DMS114 treated with DMSO at 0.1 percent for 48 hours (cell line): ENCODE measurements around the gene MGME1.
"Not testable (repeated sequence)": the region's sequence is repeated elsewhere in the genome, so short reads cannot be mapped to it uniquely, and the experiment has no call there.

Source experiments
- DNase-seq: peaks from one replicate; lab custom pipeline; 2025; ENCODE audit not compliant: unreplicated experiment; lab: John Stamatoyannopoulos, UW

Gene MGME1

GRCh38 chr20:17959257-17959627 is 9.6 kb upstream of the MGME1 start:
- no peak for DNase-seq

DNA sequence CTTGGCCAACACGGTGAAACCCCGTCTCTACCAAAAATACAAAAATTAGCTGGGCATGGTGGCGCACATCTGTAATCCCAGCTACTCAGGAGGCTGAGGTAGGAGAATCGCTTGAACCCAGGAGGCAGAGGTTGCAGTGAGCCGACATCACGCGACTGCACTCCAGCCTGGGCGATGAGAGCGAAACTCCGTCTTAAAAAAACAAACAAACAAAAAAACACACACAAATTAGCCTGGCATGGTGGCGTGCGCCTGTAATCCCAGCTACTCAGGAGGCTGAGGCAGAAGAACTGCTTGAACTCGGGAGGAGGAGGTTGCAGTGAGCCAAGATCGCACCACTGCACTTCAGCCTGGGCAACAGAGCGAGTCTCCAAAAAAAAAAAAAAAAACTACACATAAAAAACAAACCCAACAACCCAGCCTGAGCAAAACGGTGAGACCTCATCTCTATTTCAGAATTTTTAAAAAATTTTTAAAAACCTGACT is 8.4 kb upstream of the MGME1 start:
- not testable (repeated sequence) for DNase-seq

- no peak for DNase-seq
These were observed 7.8 kb upstream of the MGME1 start for GRCh38 chr20:17960927-17961586.

DNA sequence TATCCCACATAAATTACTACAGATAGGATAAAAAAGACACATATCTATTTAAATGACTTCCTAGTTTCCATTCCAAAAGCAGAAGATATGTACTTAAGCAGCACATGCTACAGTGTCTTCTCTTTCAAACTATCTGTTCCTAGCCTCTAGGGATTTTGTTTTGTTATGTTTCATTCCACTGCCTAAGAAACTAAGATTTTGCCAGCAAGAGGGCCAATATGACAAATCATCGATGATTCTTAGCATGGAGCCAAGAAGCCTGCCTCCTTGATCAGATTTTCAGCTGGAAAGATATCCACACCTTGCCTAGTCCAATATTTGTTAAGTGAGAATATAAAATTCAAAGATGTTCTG is 7.3 kb upstream of the MGME1 start:
- DNase-seq, result no peak

- DNase-seq, result no peak
These were observed 5.5 kb upstream of the MGME1 start for GRCh38 chr20:17963114-17963897.

GRCh38 chr20:17964073-17964472 is 4.7 kb upstream of the MGME1 start:
- DNase-seq, result no peak

DNA sequence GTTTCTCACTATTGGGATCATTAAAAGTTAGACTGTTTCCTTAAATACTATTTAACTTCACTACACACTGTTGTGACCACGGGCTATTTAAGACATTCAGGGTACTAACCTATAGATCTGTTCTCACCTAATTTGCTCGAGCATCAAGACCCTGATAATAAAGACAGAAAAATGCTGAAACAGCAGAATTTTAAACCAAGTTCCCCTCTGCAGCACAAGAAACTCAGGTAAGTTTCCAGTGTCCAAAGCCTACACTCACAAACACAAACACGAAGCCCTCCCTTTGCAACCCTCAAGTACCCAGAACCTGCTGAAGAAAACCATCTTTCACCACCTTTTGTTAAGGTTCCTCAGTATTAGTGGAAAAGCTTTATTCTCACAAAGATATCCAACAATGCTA is 4.2 kb upstream of the MGME1 start:
- DNase-seq, result no peak

DNA sequence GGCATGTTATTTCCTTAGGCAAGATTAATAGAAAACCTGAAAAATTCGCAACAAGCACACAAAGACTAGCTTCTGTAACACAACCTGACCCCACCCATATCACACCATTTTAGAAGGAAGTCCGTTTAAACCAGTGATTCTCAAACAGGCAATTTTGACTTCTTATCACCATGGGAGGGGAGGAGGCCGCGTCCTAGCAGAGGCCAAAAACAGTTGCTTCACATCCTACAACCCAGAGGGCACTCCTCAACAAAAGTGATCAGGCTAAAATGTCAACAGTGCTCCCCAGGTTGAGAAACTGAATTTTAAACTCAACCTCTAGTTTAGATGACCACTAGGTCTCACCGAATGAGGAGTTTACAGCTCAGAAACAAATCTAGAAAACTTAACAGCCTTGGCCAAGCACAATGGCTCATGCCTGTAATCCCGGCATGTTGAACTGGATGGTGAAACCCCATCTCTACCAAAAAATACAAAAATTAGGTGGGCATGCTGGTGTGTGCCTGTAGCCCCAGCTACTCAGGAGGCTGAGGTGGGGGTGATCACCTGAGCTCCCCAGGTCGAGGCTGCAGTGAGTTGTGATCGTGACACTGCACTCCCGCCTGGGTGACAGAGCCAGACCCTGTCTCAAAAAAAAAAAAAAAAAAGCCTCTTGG is 3.6 kb upstream of the MGME1 start:
- DNase-seq, result no peak

GRCh38 chr20:17966432-17967310 is 2.1 kb upstream of the MGME1 start:
- peak; percentile 31 for DNase-seq

- DNase-seq, result peak; percentile 28
These were observed 1.1 kb upstream of the MGME1 start for GRCh38 chr20:17967521-17968365.

- no peak for DNase-seq
These were observed 563 bp downstream of the MGME1 start for GRCh38 chr20:17969278-17969883.

DNA sequence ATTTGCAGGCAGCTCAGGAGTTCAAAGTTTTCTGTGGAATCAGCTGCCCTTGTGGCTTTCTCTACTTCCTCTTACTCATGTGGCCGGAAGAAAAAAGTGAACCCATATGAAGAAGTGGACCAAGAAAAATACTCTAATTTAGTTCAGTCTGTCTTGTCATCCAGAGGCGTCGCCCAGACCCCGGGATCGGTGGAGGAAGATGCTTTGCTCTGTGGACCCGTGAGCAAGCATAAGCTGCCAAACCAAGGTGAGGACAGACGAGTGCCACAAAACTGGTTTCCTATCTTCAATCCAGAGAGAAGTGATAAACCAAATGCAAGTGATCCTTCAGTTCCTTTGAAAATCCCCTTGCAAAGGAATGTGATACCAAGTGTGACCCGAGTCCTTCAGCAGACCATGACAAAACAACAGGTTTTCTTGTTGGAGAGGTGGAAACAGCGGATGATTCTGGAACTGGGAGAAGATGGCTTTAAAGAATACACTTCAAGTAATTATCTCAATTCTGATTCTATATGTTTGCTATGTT is 1.1 kb downstream of the MGME1 start:
- no peak for DNase-seq

DNA sequence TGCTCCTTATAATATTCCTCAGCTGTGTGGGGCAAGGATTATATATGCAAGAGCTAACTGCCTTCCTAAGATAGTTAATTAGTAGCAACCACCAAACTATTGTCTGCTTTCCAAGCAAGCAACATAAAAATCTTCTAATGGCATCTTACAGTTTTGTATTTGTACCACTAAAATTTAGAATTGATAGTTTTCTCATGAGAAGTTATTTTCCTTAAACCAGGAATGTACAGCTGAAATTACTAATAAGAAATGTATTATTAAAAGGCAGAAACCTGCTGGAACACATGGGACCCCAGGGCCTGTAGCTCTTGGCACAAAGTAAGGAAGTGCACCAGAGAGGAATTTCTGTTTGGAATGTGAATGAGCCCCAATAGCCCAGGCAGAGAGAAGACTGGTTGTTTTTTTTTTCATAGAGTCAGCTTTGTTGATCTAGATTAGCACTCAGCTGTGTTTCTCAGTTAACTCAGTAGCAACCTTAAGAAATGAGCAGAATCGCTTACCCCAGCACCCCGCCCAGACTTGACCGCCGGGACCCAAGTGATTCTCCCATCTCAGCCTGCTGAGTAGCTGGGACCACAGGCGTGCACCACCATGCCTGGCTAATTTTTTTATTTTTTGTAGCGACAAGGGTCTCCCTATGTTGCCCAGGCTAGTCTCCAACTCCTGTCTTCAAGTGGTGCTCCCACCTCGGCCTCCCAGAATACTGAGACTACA is 2.6 kb downstream of the MGME1 start:
- DNase-seq, result peak; percentile 6

- DNase-seq, result no peak
These were observed 3.3 kb downstream of the MGME1 start for GRCh38 chr20:17972121-17972520.

GRCh38 chr20:17976305-17976704 is 7.5 kb downstream of the MGME1 start:
- no peak for DNase-seq

- no peak for DNase-seq
These were observed 16.7 kb downstream of the MGME1 start for GRCh38 chr20:17985388-17986018.

DNA sequence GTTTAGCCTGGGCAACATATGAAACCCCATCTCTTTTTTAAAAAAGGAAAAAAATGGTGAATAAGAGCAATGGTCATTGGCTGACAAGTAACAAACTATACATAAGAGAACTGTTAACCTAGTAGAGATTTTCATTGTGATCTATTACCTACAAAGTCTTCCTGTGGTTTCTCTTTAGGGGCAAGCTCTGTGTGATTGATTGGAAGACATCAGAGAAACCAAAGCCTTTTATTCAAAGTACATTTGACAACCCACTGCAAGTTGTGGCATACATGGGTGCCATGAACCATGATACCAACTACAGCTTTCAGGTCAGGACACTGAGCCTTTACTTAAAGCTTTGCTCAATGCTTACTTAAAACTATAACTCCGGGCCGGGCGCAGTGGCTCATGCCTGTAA is 19.2 kb downstream of the MGME1 start:
- DNase-seq, result no peak

GRCh38 chr20:17990278-17990972 is 21.6 kb downstream of the MGME1 start:
- no peak for DNase-seq
